Left ventricle myocardium inferior (tissue), 1 donor: Measurements from ENCODE around the gene PSMD1. TPM values are rescaled to one million over a fixed set of nuclear protein-coding genes. Genes with fewer than 3 reads are reported as not detected.

Experiments used
- DNase-seq: peaks from one replicate; pipeline ENCODE4 v3.0.0-alpha.2; 2020
- H3K27ac ChIP-seq: fragments of 200-600 bp; replicated peaks from 2 replicates; pipeline ENCODE4 v1.8.0; 2021
- H3K27me3 ChIP-seq: fragments of 200-600 bp; 2 replicates; pipeline ENCODE4 v1.8.0; 2021; ENCODE audit warnings: low read depth
- H3K36me3 ChIP-seq: fragments of 200-600 bp; 2 replicates; pipeline ENCODE4 v1.8.0; 2021
- H3K4me1 ChIP-seq: fragments of 200-600 bp; 2 replicates; pipeline ENCODE4 v1.8.0; 2021
- H3K4me3 ChIP-seq: fragments of 200-600 bp; 2 replicates; pipeline ENCODE4 v1.8.0; 2021; ENCODE audit warnings: mild to moderate bottlenecking, moderate library complexity
- H3K9me3 ChIP-seq: fragments of 200-600 bp; replicated peaks from 2 replicates; pipeline ENCODE4 v1.8.0; 2021
- intact Hi-C: fragments of 100-400 bp; cut with micrococcal nuclease; formaldehyde crosslinking; loops from one replicate; pipeline ENCODE4 v1.11.0; 2022
- total RNA-seq: library from RNA; stranded (reverse); fragmentation: NEBNext Ultra II Directional; extraction: Animal tissue kit (Norgen Biotek cat#: 25700); gene quantifications from one replicate; pipeline ENCODE4 v1.2.1, GENCODE V29; 2021
- TF ChIP-seq, protein P1 (sequence below): fragments of 200-600 bp; IDR thresholded peaks from 2 replicates; pipeline ENCODE4 v1.8.0; 2021; ENCODE audit warnings: antibody characterized with exemption, mild to moderate bottlenecking, borderline replicate concordance
- donor health status: DM: no; HTN: yes; CAD: no; lungs with severe emphysema.

PSMD1 gene
- total RNA-seq, 1 donor from 2014 or later: 90.5 TPM

- Histone ChIP-seq H3K9me3 (no peaks in the 10 kb centered on the region), H3K4me3 (no peak overlapping the region), H3K27me3 (no peaks in the 10 kb centered on the region), H3K36me3 (peaks cover 13% of the 10 kb centered on the region), H3K4me1 (peaks cover 3% of the 10 kb centered on the region), H3K27ac (no peak overlapping the region)
- intact Hi-C loops: no loop called here
- DNase-seq: no peak
- TF ChIP-seq, protein P1, sequence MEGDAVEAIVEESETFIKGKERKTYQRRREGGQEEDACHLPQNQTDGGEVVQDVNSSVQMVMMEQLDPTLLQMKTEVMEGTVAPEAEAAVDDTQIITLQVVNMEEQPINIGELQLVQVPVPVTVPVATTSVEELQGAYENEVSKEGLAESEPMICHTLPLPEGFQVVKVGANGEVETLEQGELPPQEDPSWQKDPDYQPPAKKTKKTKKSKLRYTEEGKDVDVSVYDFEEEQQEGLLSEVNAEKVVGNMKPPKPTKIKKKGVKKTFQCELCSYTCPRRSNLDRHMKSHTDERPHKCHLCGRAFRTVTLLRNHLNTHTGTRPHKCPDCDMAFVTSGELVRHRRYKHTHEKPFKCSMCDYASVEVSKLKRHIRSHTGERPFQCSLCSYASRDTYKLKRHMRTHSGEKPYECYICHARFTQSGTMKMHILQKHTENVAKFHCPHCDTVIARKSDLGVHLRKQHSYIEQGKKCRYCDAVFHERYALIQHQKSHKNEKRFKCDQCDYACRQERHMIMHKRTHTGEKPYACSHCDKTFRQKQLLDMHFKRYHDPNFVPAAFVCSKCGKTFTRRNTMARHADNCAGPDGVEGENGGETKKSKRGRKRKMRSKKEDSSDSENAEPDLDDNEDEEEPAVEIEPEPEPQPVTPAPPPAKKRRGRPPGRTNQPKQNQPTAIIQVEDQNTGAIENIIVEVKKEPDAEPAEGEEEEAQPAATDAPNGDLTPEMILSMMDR: no peak
Observed at GRCh38 chr2:231207734-231208133, 151.1 kb downstream of the PSMD1 start.

GRCh38 chr2:231210782-231211181, 154.1 kb downstream of the PSMD1 start:
- intact Hi-C loops: no loop called here
- Histone ChIP-seq H3K27me3 (no peaks in the 10 kb centered on the region), H3K27ac (no peak overlapping the region), H3K9me3 (no peaks in the 10 kb centered on the region), H3K4me1 (peaks cover 3% of the 10 kb centered on the region), H3K36me3 (peaks cover 13% of the 10 kb centered on the region), H3K4me3 (no peak overlapping the region)
- no peak for DNase-seq
- TF ChIP-seq, protein P1: no peak

DNA sequence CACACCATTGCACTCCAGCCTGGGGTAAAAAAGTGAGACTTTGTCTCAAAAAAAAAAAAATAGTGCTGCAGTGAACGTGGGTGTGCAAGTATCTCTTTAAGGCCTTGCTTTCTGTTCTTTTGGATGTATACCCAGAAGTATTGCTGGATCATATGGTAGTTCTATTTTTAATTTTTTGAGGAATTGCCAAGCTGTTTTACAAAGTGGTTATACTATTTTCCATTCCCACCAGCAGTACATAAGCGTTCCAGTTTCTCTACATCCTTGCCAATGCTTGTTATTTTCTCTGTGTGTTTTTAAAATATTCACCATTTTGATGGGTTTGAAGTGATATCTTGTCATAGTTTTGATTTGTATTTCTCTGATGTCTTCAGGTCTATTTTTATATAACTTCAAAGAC, 154.8 kb downstream of the PSMD1 start:
- H3K4me3 ChIP-seq: no peak overlapping the region
- no peak overlapping the region for H3K27ac ChIP-seq
- intact Hi-C loops: no loop called here
- no peaks in the 10 kb centered on the region for H3K9me3 ChIP-seq
- TF ChIP-seq, protein P1: no peak
- no peak for DNase-seq
- H3K27me3 ChIP-seq: no peaks in the 10 kb centered on the region
- H3K36me3 ChIP-seq: peaks cover 13% of the 10 kb centered on the region
- H3K4me1 ChIP-seq: peaks cover 3% of the 10 kb centered on the region

DNA sequence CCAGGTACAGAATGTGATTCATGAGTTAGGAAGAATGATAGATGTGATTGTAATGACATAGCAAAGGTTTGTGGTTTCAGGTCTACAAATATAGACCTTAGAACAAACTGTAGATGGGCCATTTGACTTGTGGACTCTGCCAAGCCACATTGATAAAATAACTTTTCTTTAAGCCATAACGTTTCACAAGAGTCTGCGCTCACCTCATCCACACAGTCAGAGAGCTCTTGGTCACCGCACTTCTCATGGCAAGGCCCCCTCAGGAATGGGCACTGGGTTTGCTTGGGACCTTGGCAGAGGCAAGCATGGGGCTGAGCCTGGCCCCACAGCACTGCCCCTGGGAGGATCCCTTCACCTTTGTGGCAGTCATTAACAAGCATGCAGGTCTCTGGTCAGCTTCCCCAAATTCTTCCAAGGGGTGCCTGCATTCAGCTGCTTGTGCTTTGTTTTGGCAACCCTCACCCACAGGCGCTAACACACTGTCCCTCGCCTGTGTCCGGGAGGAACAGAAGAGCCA, 155.7 kb downstream of the PSMD1 start:
- Histone ChIP-seq H3K4me1 (peaks cover 3% of the 10 kb centered on the region), H3K4me3 (no peak overlapping the region), H3K9me3 (no peaks in the 10 kb centered on the region), H3K27ac (no peak overlapping the region), H3K27me3 (no peaks in the 10 kb centered on the region), H3K36me3 (peaks cover 13% of the 10 kb centered on the region)
- no peak for DNase-seq
- intact Hi-C loops: no loop called here
- TF ChIP-seq, protein P1: no peak

- TF ChIP-seq, protein P1: no peak
- H3K9me3 ChIP-seq: no peaks in the 10 kb centered on the region
- H3K4me3 ChIP-seq: no peak overlapping the region
- intact Hi-C loops: no loop called here
- DNase-seq: no peak
- peaks cover 3% of the 10 kb centered on the region for H3K4me1 ChIP-seq
- H3K27ac ChIP-seq: no peak overlapping the region
- peaks cover 4% of the 10 kb centered on the region for H3K36me3 ChIP-seq
- no peaks in the 10 kb centered on the region for H3K27me3 ChIP-seq
Observed at GRCh38 chr2:231213931-231214642, 157.4 kb downstream of the PSMD1 start.
